Measurements from ENCODE around the gene HDAC5.

Gene HDAC5

DNA sequence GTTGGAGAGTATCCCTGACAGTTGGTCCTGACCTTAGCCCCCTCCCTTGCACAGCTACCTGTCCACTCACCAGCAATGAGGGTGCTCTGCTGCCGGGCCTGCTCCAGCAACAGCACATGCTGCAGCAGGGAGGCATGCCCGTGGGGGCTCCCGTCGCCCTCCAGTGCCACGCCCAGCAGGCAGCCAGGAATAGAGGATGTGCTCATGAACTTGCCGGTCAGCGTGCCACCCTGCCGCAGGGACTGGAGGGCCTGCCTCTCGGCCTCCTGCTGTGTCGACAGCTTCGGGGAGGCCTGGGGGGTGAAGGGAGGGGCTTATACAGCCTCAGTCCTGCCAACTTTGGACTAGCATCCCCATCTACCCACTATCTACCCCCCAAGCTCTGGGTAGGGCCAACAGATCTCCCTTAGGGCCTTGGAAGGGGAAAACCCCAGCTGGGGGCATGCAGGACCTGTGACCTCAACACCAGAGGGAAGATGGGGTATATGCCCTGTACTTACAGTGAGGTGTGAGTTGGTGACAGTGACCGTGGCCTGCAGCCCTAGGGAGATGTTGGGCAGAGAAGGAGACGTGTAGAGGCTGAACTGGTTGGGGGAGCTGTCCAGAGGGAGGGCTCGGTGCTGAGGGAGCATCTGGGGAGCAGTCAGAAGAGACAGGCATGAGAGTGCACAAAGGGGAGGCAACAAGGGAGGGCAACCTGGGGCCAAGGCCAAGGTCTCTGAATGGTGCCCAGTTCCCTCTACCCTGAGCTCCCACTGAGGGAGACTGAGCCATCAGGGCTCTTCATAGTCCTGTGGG is 32.0 kb downstream of the HDAC5 start:
- H3K4me3 ChIP-seq (ENCODE audit: low read depth, low read length): no peak overlapping the region
- DNase-seq (ENCODE audit: low read depth): no peak
- TF ChIP-seq, protein P1, sequence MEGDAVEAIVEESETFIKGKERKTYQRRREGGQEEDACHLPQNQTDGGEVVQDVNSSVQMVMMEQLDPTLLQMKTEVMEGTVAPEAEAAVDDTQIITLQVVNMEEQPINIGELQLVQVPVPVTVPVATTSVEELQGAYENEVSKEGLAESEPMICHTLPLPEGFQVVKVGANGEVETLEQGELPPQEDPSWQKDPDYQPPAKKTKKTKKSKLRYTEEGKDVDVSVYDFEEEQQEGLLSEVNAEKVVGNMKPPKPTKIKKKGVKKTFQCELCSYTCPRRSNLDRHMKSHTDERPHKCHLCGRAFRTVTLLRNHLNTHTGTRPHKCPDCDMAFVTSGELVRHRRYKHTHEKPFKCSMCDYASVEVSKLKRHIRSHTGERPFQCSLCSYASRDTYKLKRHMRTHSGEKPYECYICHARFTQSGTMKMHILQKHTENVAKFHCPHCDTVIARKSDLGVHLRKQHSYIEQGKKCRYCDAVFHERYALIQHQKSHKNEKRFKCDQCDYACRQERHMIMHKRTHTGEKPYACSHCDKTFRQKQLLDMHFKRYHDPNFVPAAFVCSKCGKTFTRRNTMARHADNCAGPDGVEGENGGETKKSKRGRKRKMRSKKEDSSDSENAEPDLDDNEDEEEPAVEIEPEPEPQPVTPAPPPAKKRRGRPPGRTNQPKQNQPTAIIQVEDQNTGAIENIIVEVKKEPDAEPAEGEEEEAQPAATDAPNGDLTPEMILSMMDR (IDR thresholded peaks at IDR 0.05; ENCODE audit: insufficient read depth, low read depth, low read length, missing control alignments): no peak

DNA sequence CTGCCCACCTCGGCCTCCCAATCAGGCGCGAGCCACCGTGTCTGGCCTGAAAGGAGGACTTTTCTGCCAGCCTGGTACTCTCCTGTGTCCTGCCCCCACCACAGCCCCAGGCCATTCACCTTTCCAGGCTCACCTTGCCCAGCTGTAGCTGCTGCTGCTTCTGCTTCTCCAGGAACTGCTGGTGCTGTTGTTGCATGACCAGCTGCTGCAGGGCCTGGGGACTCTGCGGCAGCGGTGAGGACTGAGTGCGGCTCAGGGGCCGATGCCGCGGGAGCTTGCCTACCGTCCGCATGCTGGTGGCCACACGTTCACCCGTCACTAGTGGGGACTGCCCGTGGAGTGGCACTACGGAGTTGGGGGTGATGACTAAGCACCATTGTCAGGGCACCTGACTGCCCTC is 35.2 kb downstream of the HDAC5 start:
- DNase-seq (ENCODE audit: low read depth): no peak
- TF ChIP-seq, protein P1 (IDR thresholded peaks at IDR 0.05; ENCODE audit: insufficient read depth, low read depth, low read length, missing control alignments): no peak
- no peak overlapping the region for H3K4me3 ChIP-seq (ENCODE audit: low read depth, low read length)

DNA sequence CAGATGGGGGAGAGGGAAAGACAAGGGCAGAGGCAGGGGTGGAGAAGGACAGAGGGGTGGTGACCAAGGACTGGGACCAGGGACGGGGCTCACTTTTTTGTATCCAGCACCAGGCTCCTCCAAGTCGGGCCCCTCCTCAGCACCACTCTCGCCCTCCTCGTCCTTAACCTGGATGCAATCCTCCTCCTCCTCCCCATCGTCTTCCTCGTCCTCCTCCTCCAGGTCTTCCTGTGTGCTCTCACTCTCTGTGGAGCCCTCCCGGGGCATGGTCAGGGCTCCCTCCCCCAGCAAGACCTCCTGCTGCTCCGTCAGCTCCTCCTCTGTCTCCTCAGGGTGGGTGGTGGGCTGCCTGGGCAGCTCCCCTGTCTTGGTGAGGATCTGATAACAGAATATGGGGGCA is 36.1 kb downstream of the HDAC5 start:
- TF ChIP-seq, protein P1 (IDR thresholded peaks at IDR 0.05; ENCODE audit: insufficient read depth, low read depth, low read length, missing control alignments): no peak
- no peak for DNase-seq (ENCODE audit: low read depth)
- H3K4me3 ChIP-seq (ENCODE audit: low read depth, low read length): no peak overlapping the region

DNA sequence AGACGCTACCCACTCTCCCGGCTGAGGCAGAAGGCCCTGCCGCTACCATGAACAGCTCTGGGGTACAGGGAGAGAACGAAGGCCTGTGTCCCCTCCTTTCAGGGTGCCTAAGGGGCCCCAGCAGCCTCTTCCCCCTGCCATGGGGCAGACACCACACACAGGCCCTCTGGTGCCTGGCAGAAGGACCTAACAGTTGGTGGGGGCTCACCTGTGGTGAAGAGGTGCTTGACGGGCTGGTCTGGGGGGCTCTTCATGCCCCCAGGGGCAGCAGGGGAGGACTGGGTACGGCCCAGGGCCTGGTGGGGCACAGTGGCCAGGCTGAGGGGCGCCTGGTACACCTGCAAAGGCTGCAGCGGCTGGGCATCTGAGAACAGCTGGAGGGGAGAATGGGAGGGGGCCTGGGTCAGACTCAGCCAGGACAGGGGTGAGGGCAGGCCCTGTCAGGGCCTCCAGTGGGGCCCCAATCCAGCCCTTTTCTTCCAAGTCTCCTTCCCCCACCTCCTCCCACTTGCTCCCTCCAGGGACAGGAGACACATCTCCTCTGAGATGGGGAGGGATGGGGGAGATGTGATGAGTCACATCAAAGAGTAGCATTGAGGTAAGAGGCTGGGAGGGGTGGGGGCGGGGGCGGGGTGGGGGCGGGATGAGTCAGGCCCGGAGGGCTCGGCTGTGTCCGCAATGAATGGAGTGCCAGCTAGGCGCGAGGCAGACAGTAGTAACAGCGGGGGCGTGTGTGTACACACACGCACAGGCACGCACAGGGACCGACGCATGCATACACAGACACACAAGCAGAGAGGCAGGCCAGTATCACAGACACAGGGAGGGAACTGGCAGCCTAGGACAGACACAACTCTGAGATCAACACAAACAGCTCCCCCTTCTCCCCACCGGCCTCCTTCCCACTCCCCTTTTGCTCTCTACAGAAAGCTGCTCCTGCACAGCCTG is 36.8 kb downstream of the HDAC5 start:
- TF ChIP-seq, protein P1 (IDR thresholded peaks at IDR 0.05; ENCODE audit: insufficient read depth, low read depth, low read length, missing control alignments): no peak
- no peak for DNase-seq (ENCODE audit: low read depth)
- H3K4me3 ChIP-seq (ENCODE audit: low read depth, low read length): no peak overlapping the region

DNA sequence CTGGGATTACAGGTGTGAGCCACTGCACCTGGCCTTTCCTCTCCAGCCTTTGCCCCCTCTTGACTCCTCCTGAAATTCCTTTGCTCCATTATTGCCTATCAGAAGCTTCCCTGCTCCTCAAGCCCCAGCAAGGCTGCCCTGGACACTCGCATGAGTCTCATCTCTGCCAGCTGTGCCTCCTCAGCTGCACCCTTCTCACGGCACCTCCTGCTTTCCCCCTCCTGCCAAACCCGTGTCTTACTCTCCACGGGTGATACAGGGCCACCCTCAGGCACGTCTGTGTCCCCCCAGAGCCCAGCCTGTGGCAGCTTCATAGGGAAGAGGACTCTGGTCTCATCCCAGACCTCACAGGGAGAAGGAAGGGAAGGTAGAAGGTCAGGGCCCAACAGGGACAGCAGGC is 37.5 kb downstream of the HDAC5 start:
- no peak for DNase-seq (ENCODE audit: low read depth)
- H3K4me3 ChIP-seq (ENCODE audit: low read depth, low read length): no peak overlapping the region
- TF ChIP-seq, protein P1 (IDR thresholded peaks at IDR 0.05; ENCODE audit: insufficient read depth, low read depth, low read length, missing control alignments): no peak

DNA sequence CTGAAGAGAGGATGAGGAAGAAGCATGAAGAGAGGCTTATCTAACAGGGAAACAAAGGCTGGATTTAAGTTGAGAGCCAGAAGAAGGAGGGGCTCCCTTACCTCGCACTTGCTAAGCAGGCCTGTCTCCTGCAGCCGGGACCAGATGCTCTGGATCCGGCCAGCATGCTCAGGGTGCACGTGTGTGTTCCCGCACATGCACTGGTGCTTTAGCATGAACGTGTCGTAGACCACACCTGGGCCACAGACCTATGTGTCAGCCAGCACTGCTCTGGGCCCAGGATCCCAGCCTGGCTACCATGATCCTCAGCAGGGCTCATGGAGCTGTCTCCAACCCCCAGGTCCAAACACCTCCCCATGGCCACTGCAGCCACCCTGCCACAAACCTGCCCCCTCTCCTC is 38.5 kb downstream of the HDAC5 start:
- TF ChIP-seq, protein P1 (IDR thresholded peaks at IDR 0.05; ENCODE audit: insufficient read depth, low read depth, low read length, missing control alignments): no peak
- no peak overlapping the region for H3K4me3 ChIP-seq (ENCODE audit: low read depth, low read length)

More for the DNA sequence above, 38.5 kb downstream of the HDAC5 start:
- DNase-seq (ENCODE audit: low read depth): no peak
